ENCODE data around the gene ZFHX2. TPM values are rescaled to one million over a fixed set of nuclear protein-coding genes. Genes with fewer than 3 reads are reported as not detected.
"Not testable (repeated sequence)": the region's sequence is repeated elsewhere in the genome, so short reads cannot be mapped to it uniquely, and the experiment has no call there.

ZFHX2 gene
- total RNA-seq, 1 donor from 2014 or later, result 0.05 TPM

DNA sequence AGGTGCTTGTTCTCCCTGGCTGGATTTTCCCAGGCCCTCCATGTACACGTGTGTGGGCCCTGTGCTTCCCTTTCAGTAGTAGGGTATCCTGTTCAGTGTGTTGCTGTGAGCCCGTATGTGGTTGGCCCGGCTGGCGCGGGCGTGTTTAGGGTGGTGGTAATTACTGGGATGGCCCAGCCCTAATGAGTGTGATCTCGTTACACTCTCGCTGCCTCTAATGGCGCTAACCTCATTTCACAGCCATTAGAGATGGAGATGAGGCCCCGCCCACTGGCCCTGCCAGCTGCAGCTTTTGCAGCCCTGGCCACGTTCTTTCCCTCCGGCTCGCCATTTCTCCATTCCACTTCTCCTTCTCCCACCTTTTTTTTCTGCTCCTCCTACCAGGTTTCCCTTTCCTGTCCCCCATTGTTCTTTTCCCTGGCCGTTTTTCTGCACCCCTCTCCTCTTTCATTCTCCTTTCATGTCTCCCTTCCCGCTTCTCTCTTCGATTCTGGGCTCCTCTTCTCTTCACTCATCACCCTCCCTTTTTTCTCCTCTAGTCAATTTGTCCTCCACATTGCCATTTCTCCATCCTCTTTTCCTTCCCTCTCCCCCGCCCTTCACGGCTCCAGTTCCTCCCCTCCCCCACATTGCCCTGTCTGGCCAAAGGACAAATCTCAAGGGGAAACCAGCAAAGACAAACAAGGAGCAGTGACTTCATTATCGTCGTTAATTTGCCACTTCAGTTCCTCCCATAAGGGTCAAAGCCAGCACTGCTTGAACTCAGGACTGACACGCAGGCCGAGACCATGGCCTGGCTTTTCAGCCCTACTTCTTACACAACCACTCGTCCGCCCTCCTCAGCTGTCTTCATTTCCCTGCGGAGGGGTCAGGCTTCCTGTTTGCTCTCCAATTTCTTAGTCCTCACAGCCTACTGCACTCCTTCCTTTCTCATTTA, 6.8 kb downstream of the ZFHX2 start:
- DNase-seq (ENCODE audit: low read depth), result no peak

GRCh38 chr14:23543403-23543802, 8.2 kb downstream of the ZFHX2 start:
- DNase-seq (ENCODE audit: low read depth), result no peak

- no peak for DNase-seq (ENCODE audit: low read depth)
These were observed 9.3 kb downstream of the ZFHX2 start for GRCh38 chr14:23542261-23542660.

DNA sequence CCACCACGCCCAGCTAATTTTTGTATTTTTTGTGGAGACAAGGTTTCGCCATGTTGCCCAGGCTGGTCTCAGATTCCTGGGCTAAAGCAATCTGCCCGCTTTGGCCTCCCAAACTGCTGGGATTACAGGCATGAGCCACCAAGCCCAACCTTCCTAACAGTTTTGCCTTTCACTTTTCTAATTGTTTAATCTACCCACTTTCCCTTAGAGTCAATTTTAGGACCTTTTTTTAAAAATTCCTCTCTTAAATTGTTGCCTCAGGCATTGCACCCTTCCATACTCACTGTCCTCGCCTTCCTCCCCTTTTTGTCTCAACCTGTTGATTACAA, 11.5 kb downstream of the ZFHX2 start:
- DNase-seq (ENCODE audit: low read depth), result no peak

DNA sequence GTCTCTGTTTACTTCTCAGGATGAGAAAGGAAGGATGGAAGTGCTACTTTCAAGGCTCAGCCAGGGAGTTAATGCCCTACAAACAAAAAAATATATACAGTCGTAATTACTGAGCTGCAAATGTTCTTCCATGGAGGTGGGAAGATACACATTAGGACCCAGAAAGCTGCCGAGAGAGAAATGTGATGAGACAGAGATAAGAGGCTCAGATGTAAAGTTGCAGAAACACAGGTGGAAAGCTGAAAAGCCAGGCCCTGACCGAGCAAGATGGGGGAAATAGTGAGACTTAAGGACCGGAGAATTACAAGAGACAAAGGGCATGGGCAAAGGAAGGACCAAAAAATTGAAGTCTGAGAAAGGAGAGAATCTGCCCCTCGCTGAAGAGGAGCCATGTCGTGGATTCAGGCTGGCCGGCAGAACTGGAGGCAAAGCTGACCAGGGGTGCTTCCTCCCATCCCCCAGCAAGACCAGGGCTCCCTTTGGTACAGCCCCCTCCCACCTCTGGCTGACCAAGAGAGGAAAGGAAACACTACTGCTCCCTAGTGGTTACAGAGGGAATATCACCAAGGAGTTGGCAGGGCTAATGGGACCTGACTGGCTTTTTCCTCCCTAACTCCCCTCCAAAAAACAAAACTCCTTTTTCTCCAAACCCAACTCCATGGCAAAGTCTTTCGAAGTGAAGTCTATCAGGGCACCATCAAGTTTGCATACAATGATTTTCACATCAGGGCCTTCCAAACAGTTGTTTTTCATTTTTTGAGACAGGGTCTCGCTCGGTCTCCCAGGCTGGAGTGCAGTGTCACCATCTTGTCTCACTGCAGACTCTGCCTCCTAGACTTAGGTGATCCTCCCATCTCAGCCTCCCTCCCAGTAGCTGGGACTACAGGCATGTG, 12.1 kb downstream of the ZFHX2 start:
- peak; percentile 57 for DNase-seq (ENCODE audit: low read depth)

GRCh38 chr14:23538785-23539184, 12.8 kb downstream of the ZFHX2 start:
- DNase-seq (ENCODE audit: low read depth), result no peak

GRCh38 chr14:23538050-23538718, 13.4 kb downstream of the ZFHX2 start:
- DNase-seq (ENCODE audit: low read depth), result no peak

DNA sequence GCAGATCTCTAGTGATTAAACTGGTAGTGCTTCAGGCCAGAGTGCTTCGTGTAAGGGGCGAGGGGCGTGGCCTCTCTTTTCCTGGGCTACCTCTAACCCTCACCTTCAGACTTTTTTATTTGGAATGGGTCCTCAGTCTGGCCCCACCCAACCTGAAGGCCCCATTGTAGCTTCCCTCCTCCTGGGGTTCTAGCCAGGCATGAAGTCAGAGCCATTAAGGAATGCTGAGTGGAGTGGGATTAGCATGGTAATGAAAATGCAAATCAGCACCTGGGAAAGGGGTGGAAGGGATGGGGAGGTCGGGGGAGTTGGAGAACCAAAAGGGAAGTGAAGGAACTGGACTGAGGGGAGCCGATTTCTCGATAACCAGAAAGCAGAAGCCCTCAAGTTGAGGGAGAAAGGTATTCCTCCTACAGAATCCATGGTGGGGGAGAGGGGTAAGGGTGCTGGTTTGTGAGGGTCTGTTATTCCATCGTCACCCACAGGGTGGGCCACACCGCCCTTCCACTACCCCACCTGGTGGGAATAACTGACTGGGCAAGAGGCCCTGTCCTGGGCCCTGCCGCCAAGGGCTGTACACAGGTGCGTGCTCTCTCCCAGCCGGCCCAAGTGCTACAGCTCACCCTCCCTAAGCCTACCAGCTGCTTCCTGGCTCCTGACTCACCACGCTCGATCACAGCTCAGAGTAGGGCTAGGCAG, 14.1 kb downstream of the ZFHX2 start:
- peak; percentile 45 for DNase-seq (ENCODE audit: low read depth)

- not testable (repeated sequence) for DNase-seq (ENCODE audit: low read depth)
These were observed 14.7 kb downstream of the ZFHX2 start for GRCh38 chr14:23536906-23537305.

- no peak for DNase-seq (ENCODE audit: low read depth)
These were observed 15.1 kb downstream of the ZFHX2 start for GRCh38 chr14:23536494-23536893.

- no peak for DNase-seq (ENCODE audit: low read depth)
These were observed 15.6 kb downstream of the ZFHX2 start for GRCh38 chr14:23535943-23536342.

DNA sequence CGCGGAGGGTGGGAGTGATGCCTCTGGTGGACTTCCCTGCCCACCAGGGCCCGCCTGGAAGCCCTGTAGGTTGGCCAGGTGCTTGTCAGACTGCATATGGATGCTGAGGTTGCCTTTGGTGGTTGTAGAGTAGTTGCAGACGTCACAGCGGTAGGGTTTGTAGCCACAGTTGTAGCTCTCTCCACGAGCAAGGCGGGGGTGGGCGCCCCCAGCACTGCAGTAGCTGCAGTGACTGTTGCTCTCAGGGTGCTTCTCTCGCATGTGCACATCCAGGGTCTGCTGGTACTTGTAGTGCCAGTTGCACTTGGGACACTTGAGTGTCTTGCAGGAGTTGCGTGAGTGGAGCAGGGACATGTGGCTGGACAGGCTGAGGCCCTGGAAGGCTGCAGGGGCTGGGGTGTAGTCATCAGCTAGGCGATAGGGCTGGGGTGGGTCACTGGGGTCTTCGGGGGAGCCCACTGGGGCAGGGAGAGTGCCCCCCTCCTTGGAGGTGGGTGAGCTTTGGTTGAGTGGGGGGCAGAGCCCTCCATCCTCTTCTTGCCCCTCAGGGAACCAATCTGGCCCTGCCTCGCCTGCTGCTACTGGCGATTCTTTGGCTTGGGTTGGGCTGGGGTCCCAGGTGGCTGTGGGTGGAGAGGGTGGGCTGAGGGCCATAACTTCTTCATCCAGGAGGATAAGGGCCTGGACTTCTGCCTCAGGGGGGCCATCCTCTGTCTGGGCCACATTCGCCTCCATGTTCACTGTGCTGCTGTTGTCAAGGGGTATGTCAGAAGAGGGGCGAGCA, 17.7 kb downstream of the ZFHX2 start:
- no peak for DNase-seq (ENCODE audit: low read depth)

- no peak for DNase-seq (ENCODE audit: low read depth)
These were observed 18.9 kb downstream of the ZFHX2 start for GRCh38 chr14:23532658-23533057.

DNA sequence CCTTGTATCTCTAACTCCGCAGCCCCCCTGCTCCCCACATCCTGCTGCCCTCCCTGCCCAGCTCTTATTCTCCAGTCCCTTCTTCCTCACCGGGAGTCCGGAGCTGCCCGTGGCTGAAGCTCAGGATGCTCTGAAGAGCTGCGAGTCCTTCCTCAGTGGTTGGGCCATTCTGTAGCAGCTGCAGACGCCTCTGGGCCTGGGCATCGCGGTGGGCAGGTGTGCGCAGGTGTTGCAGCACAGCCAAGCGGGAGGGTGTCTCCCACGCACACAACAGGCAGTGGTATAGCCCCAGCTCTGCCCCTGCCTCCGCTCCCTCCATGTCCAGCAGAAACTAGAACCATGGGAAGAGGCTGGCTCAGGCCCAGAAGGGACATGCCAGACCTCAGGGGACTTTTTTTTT, 20.2 kb downstream of the ZFHX2 start:
- DNase-seq (ENCODE audit: low read depth), result no peak

DNA sequence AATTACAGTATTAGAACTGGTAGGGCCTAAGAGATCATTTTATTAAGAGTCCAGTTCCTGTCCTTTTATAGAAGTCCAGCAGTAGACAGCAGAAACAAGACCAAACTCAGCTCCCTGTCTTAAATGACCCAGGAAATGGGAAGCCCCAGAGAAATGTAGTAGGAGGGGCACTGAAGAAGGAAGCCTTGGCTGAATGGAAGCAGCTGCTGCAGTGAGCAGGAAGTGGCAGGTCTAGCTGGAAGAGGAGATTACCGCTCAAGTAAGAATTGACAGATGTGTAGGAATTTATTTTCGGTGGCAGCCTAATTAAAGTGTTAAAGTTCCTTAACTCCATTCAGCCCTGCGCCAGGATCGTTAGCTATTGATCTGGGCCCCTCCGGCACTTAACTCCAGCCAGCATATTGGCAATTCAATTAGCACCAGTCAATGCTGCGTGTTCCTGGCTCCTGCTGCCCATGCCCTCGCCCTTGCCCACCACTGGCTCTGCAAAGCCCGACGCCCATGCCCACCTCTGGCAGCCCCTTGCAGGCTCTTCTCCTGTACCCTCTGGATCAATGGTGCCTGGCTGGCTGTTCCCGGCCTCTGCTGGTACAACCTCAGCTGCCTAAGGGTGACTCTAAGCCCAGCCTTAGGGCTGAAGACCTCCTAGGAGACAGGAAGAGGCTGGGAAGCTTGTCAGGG, 21.1 kb downstream of the ZFHX2 start:
- DNase-seq (ENCODE audit: low read depth), result peak; percentile 7

DNA sequence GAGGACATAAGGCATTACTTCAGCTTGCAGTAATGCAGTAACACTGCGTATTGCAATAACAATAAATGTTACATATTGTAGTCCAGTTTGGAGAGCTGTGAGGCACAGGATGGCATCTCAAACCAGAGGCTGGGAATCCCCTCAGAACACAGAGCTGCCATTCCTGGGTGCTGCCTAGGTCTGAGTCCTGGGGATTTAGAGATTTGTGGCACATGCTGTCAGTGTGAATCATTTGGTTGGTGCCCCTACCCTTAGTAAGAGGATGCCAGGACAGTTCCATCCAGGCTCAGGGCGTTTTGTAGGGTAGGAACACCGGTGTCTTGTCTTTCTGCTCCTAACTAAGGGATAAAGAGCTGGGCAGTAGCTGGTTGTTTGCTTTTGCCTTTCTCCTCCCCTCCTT, 22.5 kb downstream of the ZFHX2 start:
- no peak for DNase-seq (ENCODE audit: low read depth)

- DNase-seq (ENCODE audit: low read depth), result no peak
These were observed 23.0 kb downstream of the ZFHX2 start for GRCh38 chr14:23528555-23528954.

GRCh38 chr14:23525611-23526010, 26.0 kb downstream of the ZFHX2 start:
- DNase-seq (ENCODE audit: low read depth), result peak; percentile 11

DNA sequence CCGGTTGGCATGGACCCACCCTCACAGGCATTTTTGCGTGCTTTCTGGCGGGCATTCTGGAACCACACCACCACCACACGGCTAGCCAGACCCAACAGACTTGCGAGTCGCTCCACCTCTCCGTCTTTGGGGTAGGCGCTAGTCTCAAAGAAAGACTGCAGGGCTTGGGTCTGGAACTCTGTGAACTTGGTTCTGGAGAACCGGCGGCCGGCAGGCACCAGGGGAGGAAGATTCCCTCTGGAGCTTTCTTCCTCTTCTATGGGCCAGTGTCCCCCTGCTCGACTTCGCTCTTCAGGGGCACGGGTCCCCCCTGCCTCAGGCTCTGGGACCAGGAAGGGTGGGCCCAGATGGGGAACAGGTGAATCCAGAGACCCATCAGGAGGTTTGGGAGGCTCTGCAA, 26.6 kb downstream of the ZFHX2 start:
- DNase-seq (ENCODE audit: low read depth), result no peak
